Neural progenitor cell (in vitro differentiated cells): ENCODE results near the gene LIMD2.

ENCODE experiments used
- CTCF ChIP-seq: fragments of 200-600 bp; sonication (generic); IDR thresholded peaks from 2 replicates; pipeline ENCODE4 v1.5.1; 2017; ENCODE audit warnings: antibody characterized with exemption, mild to moderate bottlenecking
- EZH2phosphoT487 ChIP-seq: fragments of 200-600 bp; sonication (generic); IDR thresholded peaks from 2 replicates; pipeline ENCODE4 v1.6.1; 2017; ENCODE audit warnings: antibody characterized with exemption

- TF ChIP-seq CTCF (no peak), EZH2phosphoT487 (no peak)
These were observed 50.1 kb downstream of the LIMD2 start for GRCh38 chr17:63649813-63650212.
